Measurements from ENCODE around the gene C4orf50. TPM values are rescaled to one million over a fixed set of nuclear protein-coding genes. Genes with fewer than 3 reads are reported as not detected.

C4orf50 gene
- total RNA-seq, 1 donor from 2014 or later, result 0.16 TPM

GRCh38 chr4:6019316-6020263 is 1.4 kb upstream of the C4orf50 start:
- no peak overlapping the region for H3K4me2 ChIP-seq (ENCODE audit: low read length)
- no peak overlapping the region for H3K4me3 ChIP-seq (ENCODE audit: insufficient read depth, low read depth, low read length)
- no peaks in the 10 kb centered on the region for H3K36me3 Mint-ChIP-seq (ENCODE audit: low read depth, unreplicated experiment)
- H3K27me3 ChIP-seq (ENCODE audit: insufficient read depth, low read length), result peaks cover 2% of the 10 kb centered on the region
- TF ChIP-seq CTCF (IDR thresholded peaks at IDR 0.05; ENCODE audit: insufficient read depth, low read depth, low read length) (peak; percentile 77), EZH2 (IDR thresholded peaks at IDR 0.05; ENCODE audit: insufficient read depth, low read length) (no peak)
- H3K27ac Mint-ChIP-seq (ENCODE audit: unreplicated experiment), result no peak overlapping the region
- H3K4me1 Mint-ChIP-seq (ENCODE audit: low read depth, unreplicated experiment), result peaks cover 11% of the 10 kb centered on the region
- H3K36me3 ChIP-seq (ENCODE audit: insufficient read depth, low read length), result no peaks in the 10 kb centered on the region
- H3K27me3 Mint-ChIP-seq (ENCODE audit: low read depth, unreplicated experiment), result peaks cover 26% of the 10 kb centered on the region
- no peaks in the 10 kb centered on the region for H3K9me3 ChIP-seq (ENCODE audit: insufficient read depth, low read depth, low read length)
- no peak overlapping the region for H3K27ac ChIP-seq (ENCODE audit: low read depth, low read length)
- no peak overlapping the region for H2AFZ ChIP-seq (ENCODE audit: low read depth, low read length)
- H3K9me3 Mint-ChIP-seq (ENCODE audit: unreplicated experiment), result peaks cover 4% of the 10 kb centered on the region
- DNase-seq (ENCODE audit: low read depth), result peak; percentile 2
- no peak for FAIRE-seq
- no peaks in the 10 kb centered on the region for H4K20me1 ChIP-seq (ENCODE audit: insufficient read depth, low read length)
- H3K9ac ChIP-seq (ENCODE audit: low read length), result no peak overlapping the region
- no peaks in the 10 kb centered on the region for H3K4me1 ChIP-seq (ENCODE audit: insufficient read depth, low read length)
- no peak overlapping the region for H3K4me3 Mint-ChIP-seq (ENCODE audit: unreplicated experiment)
- H3K79me2 ChIP-seq (ENCODE audit: insufficient read depth, low read length), result no peaks in the 10 kb centered on the region

GRCh38 chr4:6017800-6018199 is 431 bp downstream of the C4orf50 start:
- peaks cover 4% of the 10 kb centered on the region for H3K9me3 Mint-ChIP-seq (ENCODE audit: unreplicated experiment)
- no peak overlapping the region for H3K27ac Mint-ChIP-seq (ENCODE audit: unreplicated experiment)
- Histone ChIP-seq H3K27me3 (ENCODE audit: insufficient read depth, low read length) (peaks cover 2% of the 10 kb centered on the region), H3K9ac (ENCODE audit: low read length) (no peak overlapping the region), H3K9me3 (ENCODE audit: insufficient read depth, low read depth, low read length) (no peaks in the 10 kb centered on the region), H3K36me3 (ENCODE audit: insufficient read depth, low read length) (no peaks in the 10 kb centered on the region), H2AFZ (ENCODE audit: low read depth, low read length) (no peak overlapping the region), H3K79me2 (ENCODE audit: insufficient read depth, low read length) (no peaks in the 10 kb centered on the region), H3K4me2 (ENCODE audit: low read length) (no peak overlapping the region), H3K4me1 (ENCODE audit: insufficient read depth, low read length) (no peaks in the 10 kb centered on the region), H4K20me1 (ENCODE audit: insufficient read depth, low read length) (no peaks in the 10 kb centered on the region), H3K4me3 (ENCODE audit: insufficient read depth, low read depth, low read length) (no peak overlapping the region), H3K27ac (ENCODE audit: low read depth, low read length) (no peak overlapping the region)
- peaks cover 2% of the 10 kb centered on the region for H3K4me1 Mint-ChIP-seq (ENCODE audit: low read depth, unreplicated experiment)
- H3K27me3 Mint-ChIP-seq (ENCODE audit: low read depth, unreplicated experiment), result peaks cover 22% of the 10 kb centered on the region
- TF ChIP-seq CTCF (IDR thresholded peaks at IDR 0.05; ENCODE audit: insufficient read depth, low read depth, low read length) (no peak), EZH2 (IDR thresholded peaks at IDR 0.05; ENCODE audit: insufficient read depth, low read length) (no peak)
- no peak overlapping the region for H3K4me3 Mint-ChIP-seq (ENCODE audit: unreplicated experiment)
- no peaks in the 10 kb centered on the region for H3K36me3 Mint-ChIP-seq (ENCODE audit: low read depth, unreplicated experiment)
- DNase-seq (ENCODE audit: low read depth) (no peak), FAIRE-seq (no peak)

GRCh38 chr4:6017030-6017429 is 1.2 kb downstream of the C4orf50 start:
- Histone ChIP-seq H3K79me2 (ENCODE audit: insufficient read depth, low read length) (no peaks in the 10 kb centered on the region), H3K4me2 (ENCODE audit: low read length) (no peak overlapping the region), H3K4me3 (ENCODE audit: insufficient read depth, low read depth, low read length) (no peak overlapping the region), H4K20me1 (ENCODE audit: insufficient read depth, low read length) (no peaks in the 10 kb centered on the region), H2AFZ (ENCODE audit: low read depth, low read length) (no peak overlapping the region), H3K27ac (ENCODE audit: low read depth, low read length) (no peak overlapping the region), H3K27me3 (ENCODE audit: insufficient read depth, low read length) (peaks cover 2% of the 10 kb centered on the region), H3K36me3 (ENCODE audit: insufficient read depth, low read length) (no peaks in the 10 kb centered on the region), H3K9ac (ENCODE audit: low read length) (no peak overlapping the region), H3K9me3 (ENCODE audit: insufficient read depth, low read depth, low read length) (no peaks in the 10 kb centered on the region), H3K4me1 (ENCODE audit: insufficient read depth, low read length) (no peaks in the 10 kb centered on the region)
- Mint-ChIP-seq H3K4me3 (ENCODE audit: unreplicated experiment) (no peak overlapping the region), H3K27me3 (ENCODE audit: low read depth, unreplicated experiment) (peaks cover 26% of the 10 kb centered on the region), H3K27ac (ENCODE audit: unreplicated experiment) (no peak overlapping the region), H3K36me3 (ENCODE audit: low read depth, unreplicated experiment) (no peaks in the 10 kb centered on the region), H3K4me1 (ENCODE audit: low read depth, unreplicated experiment) (peaks cover 2% of the 10 kb centered on the region), H3K9me3 (ENCODE audit: unreplicated experiment) (peaks cover 4% of the 10 kb centered on the region)
- FAIRE-seq, result no peak
- TF ChIP-seq CTCF (IDR thresholded peaks at IDR 0.05; ENCODE audit: insufficient read depth, low read depth, low read length), result no peak
- no peak for TF ChIP-seq EZH2 (IDR thresholded peaks at IDR 0.05; ENCODE audit: insufficient read depth, low read length)
- no peak for DNase-seq (ENCODE audit: low read depth)

All from astrocyte (in vitro differentiated cells and primary cell).